GM23338 (cell line): Measurements from ENCODE around the gene FAM98A. TPM values are rescaled to one million over a fixed set of nuclear protein-coding genes. Genes with fewer than 3 reads are reported as not detected.

Experiments used
- ATAC-seq: fragments of 200-7000 bp; cut with Tn5 transposase; 3 replicates; pipeline ENCODE4 v1.9.1; 2020
- DNase-seq: peaks from one replicate; pipeline ENCODE4 v3.0.0-alpha.2; 2015; ENCODE audit warnings: low spot score
- H2AFZ ChIP-seq: fragments of 200-600 bp; sonication (generic); 2 replicates; pipeline ENCODE4 v1.8.0; 2016; ENCODE audit warnings: antibody characterized with exemption, mild to moderate bottlenecking, moderate library complexity
- H3F3A ChIP-seq: fragments of 200-600 bp; sonication (generic); replicated peaks from 2 replicates; pipeline ENCODE4 v1.8.0; 2017; ENCODE audit warnings: antibody characterized with exemption, mixed run types, low read depth
- H3K27ac ChIP-seq: fragments of 200-600 bp; sonication (generic); 2 replicates; pipeline ENCODE4 v1.6.1; 2016; ENCODE audit warnings: low read depth
- H3K27me3 ChIP-seq: fragments of 200-600 bp; sonication (generic); 2 replicates; pipeline ENCODE4 v1.8.0; 2016; ENCODE audit warnings: mild to moderate bottlenecking, mixed run types, moderate library complexity; ENCODE audit not compliant: insufficient read depth
- H3K36me3 ChIP-seq: fragments of 200-600 bp; sonication (generic); 2 replicates; pipeline ENCODE4 v1.8.0; 2016; ENCODE audit warnings: mild to moderate bottlenecking; ENCODE audit not compliant: insufficient read depth
- H3K4me1 ChIP-seq: fragments of 200-600 bp; sonication (generic); 2 replicates; pipeline ENCODE4 v1.8.0; 2016; ENCODE audit warnings: mild to moderate bottlenecking, moderate library complexity; ENCODE audit not compliant: insufficient read depth
- H3K4me2 ChIP-seq: fragments of 200-600 bp; sonication (generic); 2 replicates; pipeline ENCODE4 v1.7.1; 2017; ENCODE audit warnings: mixed run types
- H3K4me3 ChIP-seq: fragments of 200-600 bp; sonication (generic); 2 replicates; pipeline ENCODE4 v1.6.1; 2016; ENCODE audit warnings: mixed run types
- H3K79me2 ChIP-seq: fragments of 200-600 bp; sonication (generic); replicated peaks from 2 replicates; pipeline ENCODE4 v1.8.0; 2017; ENCODE audit warnings: mild to moderate bottlenecking; ENCODE audit not compliant: insufficient read depth
- H3K9me2 ChIP-seq: fragments of 200-600 bp; sonication (generic); 2 replicates; pipeline ENCODE4 v1.8.0; 2017; ENCODE audit not compliant: insufficient read depth
- H4K20me1 ChIP-seq: fragments of 200-600 bp; sonication (generic); replicated peaks from 2 replicates; pipeline ENCODE4 v1.8.0; 2017; ENCODE audit warnings: mild to moderate bottlenecking; ENCODE audit not compliant: insufficient read depth
- H3K27ac Mint-ChIP-seq: 2 replicates; pipeline ENCODE4 v1.8.0; 2020; ENCODE audit warnings: inconsistent platforms, mild to moderate bottlenecking, moderate library complexity, mixed read lengths
- H3K27me3 Mint-ChIP-seq: 3 replicates; pipeline ENCODE4 v1.8.0; 2022; ENCODE audit warnings: low read depth, mild to moderate bottlenecking, moderate library complexity, mixed read lengths, inconsistent platforms; ENCODE audit not compliant: insufficient read depth, poor library complexity
- H3K36me3 Mint-ChIP-seq: 3 replicates; pipeline ENCODE4 v1.8.0; 2021; ENCODE audit warnings: low read depth, mild to moderate bottlenecking, inconsistent platforms, moderate library complexity, mixed read lengths
- H3K4me1 Mint-ChIP-seq: 3 replicates; pipeline ENCODE4 v1.8.0; 2020; ENCODE audit warnings: mild to moderate bottlenecking, inconsistent platforms, mixed read lengths
- H3K4me3 Mint-ChIP-seq: 3 replicates; pipeline ENCODE4 v1.8.0; 2021; ENCODE audit warnings: moderate library complexity, mild to moderate bottlenecking, inconsistent platforms, mixed read lengths
- H3K9me3 Mint-ChIP-seq: 3 replicates; pipeline ENCODE4 v1.8.0; 2020; ENCODE audit warnings: moderate library complexity, mild to moderate bottlenecking, inconsistent platforms, mixed read lengths
- EZH2 ChIP-seq: fragments of 200-600 bp; sonication (generic); IDR thresholded peaks from one replicate; pipeline ENCODE4 v1.8.0; 2017; ENCODE audit warnings: antibody characterized with exemption, mild to moderate bottlenecking, low read depth; ENCODE audit not compliant: unreplicated experiment
- EZH2phosphoT487 ChIP-seq: fragments of 200-600 bp; sonication (generic); IDR thresholded peaks from one replicate; pipeline ENCODE4 v1.8.1; 2018; ENCODE audit warnings: antibody characterized with exemption; ENCODE audit not compliant: unreplicated experiment
- JUNB ChIP-seq: IDR thresholded peaks from one replicate; pipeline ENCODE4 v1.6.1; 2016; ENCODE audit warnings: antibody characterized with exemption; ENCODE audit not compliant: unreplicated experiment
- NANOG ChIP-seq: IDR thresholded peaks from 2 replicates; pipeline ENCODE4 v1.6.1; 2016; ENCODE audit warnings: antibody characterized with exemption, borderline replicate concordance
- POLR2AphosphoS5 ChIP-seq: IDR thresholded peaks from 2 replicates; pipeline ENCODE4 v1.6.1; 2016; ENCODE audit warnings: antibody characterized with exemption, low read depth
- STAT1 ChIP-seq: IDR thresholded peaks from one replicate; pipeline ENCODE4 v1.6.1; 2016; ENCODE audit warnings: antibody characterized with exemption; ENCODE audit not compliant: unreplicated experiment
- polyA plus RNA-seq: library from polyadenylated mRNA; unstranded; fragments of >200 nt; fragmentation: Nextera tagmentation; extraction: Ambion mirVana; gene quantifications from 2 replicates; pipeline ENCODE4 v1.2.1, GENCODE V29; 2016
- total RNA-seq: library from RNA; depleted of rRNA; stranded (reverse); fragments of >200 nt; shearing (Covaris generic); gene quantifications from 2 replicates; pipeline ENCODE4 v1.2.3, GENCODE V29; 2014
- TF ChIP-seq, protein P1 (sequence below), 2 experiments: fragments of 200-600 bp in 1 of 2; sonication (generic) in 1 of 2; conservative IDR thresholded peaks; 2 replicates each; pipeline versions ENCODE4 v1.5.1 to v1.6.1; 2016 to 2017; ENCODE audit warnings: antibody characterized with exemption in 2 of 2, low read depth in 2 of 2, mild to moderate bottlenecking in 2 of 2, moderate library complexity in 1 of 2
- TF ChIP-seq, protein P2 (sequence below): fragments of 250-450 bp; sonication (Bioruptor Pico); IDR thresholded peaks from 2 replicates; pipeline ENCODE4 v1.5.0; 2020; ENCODE audit warnings: mild to moderate bottlenecking, moderate library complexity
- TF ChIP-seq, protein P3 (sequence below): IDR thresholded peaks from one replicate; pipeline ENCODE4 v1.6.1; 2018; ENCODE audit warnings: antibody characterized with exemption; ENCODE audit not compliant: unreplicated experiment
- TF ChIP-seq, protein P4 (sequence below): IDR thresholded peaks from 2 replicates; pipeline ENCODE4 v1.6.1; 2016; ENCODE audit warnings: antibody characterized with exemption

The FAM98A gene
- total and polyA plus RNA-seq, 2 experiments from 2014 or later = 68.6 to 149 TPM

DNA sequence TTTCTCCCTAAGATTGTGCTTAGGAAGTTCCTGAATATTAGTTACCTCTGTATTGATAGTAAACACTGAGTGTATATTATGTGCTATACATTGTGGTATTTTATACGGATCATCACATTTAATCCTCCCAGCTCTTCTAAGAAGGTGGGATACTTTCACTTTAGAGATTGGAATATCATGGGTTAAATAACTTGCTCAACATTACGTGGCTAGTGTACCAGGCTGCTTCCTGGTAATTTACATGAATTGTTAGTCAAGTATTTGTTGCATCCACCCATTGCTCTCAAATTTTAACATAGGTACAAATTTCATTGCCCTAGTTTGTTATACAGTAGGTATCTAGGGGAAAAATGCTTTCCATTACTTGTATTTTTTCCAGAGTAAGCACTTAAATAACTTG is 21.4 kb downstream of the FAM98A start (continued):
- TF ChIP-seq, protein P1, sequence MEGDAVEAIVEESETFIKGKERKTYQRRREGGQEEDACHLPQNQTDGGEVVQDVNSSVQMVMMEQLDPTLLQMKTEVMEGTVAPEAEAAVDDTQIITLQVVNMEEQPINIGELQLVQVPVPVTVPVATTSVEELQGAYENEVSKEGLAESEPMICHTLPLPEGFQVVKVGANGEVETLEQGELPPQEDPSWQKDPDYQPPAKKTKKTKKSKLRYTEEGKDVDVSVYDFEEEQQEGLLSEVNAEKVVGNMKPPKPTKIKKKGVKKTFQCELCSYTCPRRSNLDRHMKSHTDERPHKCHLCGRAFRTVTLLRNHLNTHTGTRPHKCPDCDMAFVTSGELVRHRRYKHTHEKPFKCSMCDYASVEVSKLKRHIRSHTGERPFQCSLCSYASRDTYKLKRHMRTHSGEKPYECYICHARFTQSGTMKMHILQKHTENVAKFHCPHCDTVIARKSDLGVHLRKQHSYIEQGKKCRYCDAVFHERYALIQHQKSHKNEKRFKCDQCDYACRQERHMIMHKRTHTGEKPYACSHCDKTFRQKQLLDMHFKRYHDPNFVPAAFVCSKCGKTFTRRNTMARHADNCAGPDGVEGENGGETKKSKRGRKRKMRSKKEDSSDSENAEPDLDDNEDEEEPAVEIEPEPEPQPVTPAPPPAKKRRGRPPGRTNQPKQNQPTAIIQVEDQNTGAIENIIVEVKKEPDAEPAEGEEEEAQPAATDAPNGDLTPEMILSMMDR (conservative IDR thresholded peaks at IDR 0.05; ENCODE audit: low read depth in 2 of 2) = no peak
- no peak for TF ChIP-seq EZH2
- TF ChIP-seq, protein P2, sequence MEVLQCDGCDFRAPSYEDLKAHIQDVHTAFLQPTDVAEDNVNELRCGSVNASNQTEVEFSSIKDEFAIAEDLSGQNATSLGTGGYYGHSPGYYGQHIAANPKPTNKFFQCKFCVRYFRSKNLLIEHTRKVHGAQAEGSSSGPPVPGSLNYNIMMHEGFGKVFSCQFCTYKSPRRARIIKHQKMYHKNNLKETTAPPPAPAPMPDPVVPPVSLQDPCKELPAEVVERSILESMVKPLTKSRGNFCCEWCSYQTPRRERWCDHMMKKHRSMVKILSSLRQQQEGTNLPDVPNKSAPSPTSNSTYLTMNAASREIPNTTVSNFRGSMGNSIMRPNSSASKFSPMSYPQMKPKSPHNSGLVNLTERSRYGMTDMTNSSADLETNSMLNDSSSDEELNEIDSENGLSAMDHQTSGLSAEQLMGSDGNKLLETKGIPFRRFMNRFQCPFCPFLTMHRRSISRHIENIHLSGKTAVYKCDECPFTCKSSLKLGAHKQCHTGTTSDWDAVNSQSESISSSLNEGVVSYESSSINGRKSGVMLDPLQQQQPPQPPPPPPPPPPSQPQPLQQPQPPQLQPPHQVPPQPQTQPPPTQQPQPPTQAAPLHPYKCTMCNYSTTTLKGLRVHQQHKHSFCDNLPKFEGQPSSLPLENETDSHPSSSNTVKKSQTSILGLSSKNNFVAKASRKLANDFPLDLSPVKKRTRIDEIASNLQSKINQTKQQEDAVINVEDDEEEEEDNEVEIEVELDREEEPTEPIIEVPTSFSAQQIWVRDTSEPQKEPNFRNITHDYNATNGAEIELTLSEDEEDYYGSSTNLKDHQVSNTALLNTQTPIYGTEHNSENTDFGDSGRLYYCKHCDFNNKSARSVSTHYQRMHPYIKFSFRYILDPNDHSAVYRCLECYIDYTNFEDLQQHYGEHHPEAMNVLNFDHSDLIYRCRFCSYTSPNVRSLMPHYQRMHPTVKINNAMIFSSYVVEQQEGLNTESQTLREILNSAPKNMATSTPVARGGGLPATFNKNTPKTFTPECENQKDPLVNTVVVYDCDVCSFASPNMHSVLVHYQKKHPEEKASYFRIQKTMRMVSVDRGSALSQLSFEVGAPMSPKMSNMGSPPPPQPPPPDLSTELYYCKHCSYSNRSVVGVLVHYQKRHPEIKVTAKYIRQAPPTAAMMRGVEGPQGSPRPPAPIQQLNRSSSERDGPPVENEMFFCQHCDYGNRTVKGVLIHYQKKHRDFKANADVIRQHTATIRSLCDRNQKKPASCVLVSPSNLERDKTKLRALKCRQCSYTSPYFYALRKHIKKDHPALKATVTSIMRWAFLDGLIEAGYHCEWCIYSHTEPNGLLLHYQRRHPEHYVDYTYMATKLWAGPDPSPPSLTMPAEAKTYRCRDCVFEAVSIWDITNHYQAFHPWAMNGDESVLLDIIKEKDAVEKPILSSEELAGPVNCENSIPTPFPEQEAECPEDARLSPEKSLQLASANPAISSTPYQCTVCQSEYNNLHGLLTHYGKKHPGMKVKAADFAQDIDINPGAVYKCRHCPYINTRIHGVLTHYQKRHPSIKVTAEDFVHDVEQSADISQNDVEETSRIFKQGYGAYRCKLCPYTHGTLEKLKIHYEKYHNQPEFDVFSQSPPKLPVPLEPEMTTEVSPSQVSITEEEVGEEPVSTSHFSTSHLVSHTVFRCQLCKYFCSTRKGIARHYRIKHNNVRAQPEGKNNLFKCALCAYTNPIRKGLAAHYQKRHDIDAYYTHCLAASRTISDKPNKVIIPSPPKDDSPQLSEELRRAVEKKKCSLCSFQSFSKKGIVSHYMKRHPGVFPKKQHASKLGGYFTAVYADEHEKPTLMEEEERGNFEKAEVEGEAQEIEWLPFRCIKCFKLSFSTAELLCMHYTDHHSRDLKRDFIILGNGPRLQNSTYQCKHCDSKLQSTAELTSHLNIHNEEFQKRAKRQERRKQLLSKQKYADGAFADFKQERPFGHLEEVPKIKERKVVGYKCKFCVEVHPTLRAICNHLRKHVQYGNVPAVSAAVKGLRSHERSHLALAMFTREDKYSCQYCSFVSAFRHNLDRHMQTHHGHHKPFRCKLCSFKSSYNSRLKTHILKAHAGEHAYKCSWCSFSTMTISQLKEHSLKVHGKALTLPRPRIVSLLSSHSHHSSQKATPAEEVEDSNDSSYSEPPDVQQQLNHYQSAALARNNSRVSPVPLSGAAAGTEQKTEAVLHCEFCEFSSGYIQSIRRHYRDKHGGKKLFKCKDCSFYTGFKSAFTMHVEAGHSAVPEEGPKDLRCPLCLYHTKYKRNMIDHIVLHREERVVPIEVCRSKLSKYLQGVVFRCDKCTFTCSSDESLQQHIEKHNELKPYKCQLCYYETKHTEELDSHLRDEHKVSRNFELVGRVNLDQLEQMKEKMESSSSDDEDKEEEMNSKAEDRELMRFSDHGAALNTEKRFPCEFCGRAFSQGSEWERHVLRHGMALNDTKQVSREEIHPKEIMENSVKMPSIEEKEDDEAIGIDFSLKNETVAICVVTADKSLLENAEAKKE (CRISPR knock-in tag) = no peak

DNA sequence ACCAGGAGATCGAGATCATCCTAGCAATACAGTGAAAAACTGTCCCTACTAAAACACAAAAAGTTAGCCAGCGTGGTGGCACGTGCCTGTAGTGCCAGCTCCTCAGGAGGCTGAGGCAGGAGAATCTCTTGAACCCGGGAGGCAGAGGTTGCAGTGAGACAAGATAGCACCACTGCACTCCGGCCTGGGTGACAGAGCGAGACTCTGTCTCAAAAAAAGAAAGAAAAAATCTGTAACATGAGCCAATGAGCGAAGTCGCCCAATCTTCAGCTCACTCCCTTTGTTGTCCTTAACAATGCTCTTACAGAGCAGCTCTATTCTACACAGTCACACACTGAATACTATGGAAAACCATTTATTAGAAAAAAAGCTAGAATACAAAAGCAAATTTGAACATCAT is 22.0 kb downstream of the FAM98A start:
- Histone ChIP-seq H3K4me3 (no peak overlapping the region), H3K4me1 (peaks cover 31% of the 10 kb centered on the region), H3K9me2 (no peaks in the 10 kb centered on the region), H3K36me3 (no peaks in the 10 kb centered on the region), H4K20me1 (no peaks in the 10 kb centered on the region), H3F3A (no peaks in the 10 kb centered on the region), H3K27ac (peak overlapping the region; percentile 5; the same call in 1 of the 2 replicates), H3K79me2 (peaks cover 11% of the 10 kb centered on the region), H3K27me3 (no peaks in the 10 kb centered on the region), H3K4me2 (peak overlapping the region; percentile 4), H2AFZ (no peak overlapping the region)
- Mint-ChIP-seq H3K36me3 (peaks cover 5% of the 10 kb centered on the region; the same call in 2 of the 3 replicates), H3K27me3 (peaks cover 6% of the 10 kb centered on the region), H3K27ac (no peak overlapping the region), H3K4me3 (no peak overlapping the region), H3K4me1 (peaks cover 38% of the 10 kb centered on the region), H3K9me3 (no peaks in the 10 kb centered on the region)
- DNase-seq (peak; percentile 11), ATAC-seq (peak; percentile 61)
- TF ChIP-seq, protein P3, sequence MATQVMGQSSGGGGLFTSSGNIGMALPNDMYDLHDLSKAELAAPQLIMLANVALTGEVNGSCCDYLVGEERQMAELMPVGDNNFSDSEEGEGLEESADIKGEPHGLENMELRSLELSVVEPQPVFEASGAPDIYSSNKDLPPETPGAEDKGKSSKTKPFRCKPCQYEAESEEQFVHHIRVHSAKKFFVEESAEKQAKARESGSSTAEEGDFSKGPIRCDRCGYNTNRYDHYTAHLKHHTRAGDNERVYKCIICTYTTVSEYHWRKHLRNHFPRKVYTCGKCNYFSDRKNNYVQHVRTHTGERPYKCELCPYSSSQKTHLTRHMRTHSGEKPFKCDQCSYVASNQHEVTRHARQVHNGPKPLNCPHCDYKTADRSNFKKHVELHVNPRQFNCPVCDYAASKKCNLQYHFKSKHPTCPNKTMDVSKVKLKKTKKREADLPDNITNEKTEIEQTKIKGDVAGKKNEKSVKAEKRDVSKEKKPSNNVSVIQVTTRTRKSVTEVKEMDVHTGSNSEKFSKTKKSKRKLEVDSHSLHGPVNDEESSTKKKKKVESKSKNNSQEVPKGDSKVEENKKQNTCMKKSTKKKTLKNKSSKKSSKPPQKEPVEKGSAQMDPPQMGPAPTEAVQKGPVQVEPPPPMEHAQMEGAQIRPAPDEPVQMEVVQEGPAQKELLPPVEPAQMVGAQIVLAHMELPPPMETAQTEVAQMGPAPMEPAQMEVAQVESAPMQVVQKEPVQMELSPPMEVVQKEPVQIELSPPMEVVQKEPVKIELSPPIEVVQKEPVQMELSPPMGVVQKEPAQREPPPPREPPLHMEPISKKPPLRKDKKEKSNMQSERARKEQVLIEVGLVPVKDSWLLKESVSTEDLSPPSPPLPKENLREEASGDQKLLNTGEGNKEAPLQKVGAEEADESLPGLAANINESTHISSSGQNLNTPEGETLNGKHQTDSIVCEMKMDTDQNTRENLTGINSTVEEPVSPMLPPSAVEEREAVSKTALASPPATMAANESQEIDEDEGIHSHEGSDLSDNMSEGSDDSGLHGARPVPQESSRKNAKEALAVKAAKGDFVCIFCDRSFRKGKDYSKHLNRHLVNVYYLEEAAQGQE = no peak
- TF ChIP-seq NANOG (no peak), EZH2phosphoT487 (no peak), STAT1 (no peak), POLR2AphosphoS5 (no peak), JUNB (no peak)
- TF ChIP-seq, protein P4, sequence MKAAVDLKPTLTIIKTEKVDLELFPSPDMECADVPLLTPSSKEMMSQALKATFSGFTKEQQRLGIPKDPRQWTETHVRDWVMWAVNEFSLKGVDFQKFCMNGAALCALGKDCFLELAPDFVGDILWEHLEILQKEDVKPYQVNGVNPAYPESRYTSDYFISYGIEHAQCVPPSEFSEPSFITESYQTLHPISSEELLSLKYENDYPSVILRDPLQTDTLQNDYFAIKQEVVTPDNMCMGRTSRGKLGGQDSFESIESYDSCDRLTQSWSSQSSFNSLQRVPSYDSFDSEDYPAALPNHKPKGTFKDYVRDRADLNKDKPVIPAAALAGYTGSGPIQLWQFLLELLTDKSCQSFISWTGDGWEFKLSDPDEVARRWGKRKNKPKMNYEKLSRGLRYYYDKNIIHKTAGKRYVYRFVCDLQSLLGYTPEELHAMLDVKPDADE = no peak
- TF ChIP-seq, protein P1 (conservative IDR thresholded peaks at IDR 0.05; ENCODE audit: low read depth in 2 of 2) = no peak
